ENCODE results near the gene NELFB.
A peak's percentile ranks its signal among the peaks of the same experiment; 100 is the strongest.

The NELFB gene

DNA sequence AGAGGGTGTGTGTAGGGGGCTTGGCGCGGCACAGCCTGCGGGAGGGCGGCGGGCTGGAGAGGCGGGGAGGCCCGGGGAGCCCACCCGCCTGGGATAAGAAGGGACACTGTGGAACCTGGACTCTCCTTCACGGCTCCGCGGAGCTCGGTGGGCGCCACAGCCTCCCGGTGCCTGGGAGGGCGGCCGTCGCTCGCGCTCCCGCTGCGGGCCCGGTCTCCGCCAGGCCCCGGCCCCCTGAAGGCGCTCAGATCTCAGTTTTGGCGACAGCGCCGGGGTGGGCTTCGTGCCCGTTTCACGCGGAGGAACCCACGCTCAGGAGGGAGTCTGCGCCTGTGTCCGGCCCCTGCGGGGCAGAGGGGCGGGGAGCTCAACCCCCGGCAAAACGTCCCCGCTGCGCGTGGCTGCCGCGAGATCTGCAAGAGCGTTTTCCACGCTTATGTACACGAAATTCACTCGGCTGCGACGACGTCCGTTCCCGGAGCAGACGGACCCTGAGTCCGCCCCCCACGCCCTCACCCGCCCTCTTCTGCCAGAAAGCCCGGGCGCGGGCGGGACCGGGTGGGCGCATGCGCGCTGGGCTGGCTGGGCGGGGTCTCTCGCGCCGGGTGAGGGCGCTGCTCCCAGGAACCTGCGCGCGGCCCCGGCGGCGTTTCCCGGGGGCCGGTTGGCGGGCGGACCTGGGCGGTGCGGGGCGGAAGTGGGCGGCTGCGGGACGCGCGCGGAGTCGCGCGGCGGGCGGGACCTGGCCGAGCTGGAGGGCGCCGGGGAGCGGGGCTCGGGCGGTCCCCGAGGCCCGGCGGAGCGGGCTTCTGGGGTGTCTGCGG is at the start of gene NELFB:
NELFB (plus strand) TSS at position 704 of the 824 bp plus-strand sequence.
- DNase-seq (ENCODE audit: low read depth in 3 of 3, low spot score in 1 of 3) = peak; percentile 90 to 99 (median 96)

DNA sequence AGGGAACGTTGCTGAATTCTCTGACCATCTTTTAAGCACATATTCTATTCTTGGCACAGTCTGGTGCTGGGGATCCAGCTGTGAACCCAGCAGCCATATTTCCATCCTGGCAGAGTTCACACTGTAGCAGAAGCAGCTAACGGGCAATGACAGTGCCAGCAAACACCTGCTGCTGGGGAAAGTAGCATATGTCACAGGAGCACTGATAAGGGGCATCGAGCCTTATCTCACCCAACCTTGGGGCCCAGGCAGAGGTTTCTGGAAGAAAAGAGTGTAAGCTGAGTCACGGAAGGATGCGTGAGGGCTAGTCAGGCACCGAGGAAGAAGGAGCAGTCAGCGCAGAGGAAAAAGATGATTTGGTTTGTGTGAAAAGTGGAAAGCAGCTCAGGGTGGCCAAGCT is 48.5 kb upstream of the NELFB start:
- DNase-seq (ENCODE audit: low read depth in 3 of 3, low spot score in 1 of 3) = no peak

- no peak for DNase-seq (ENCODE audit: low read depth in 3 of 3, low spot score in 1 of 3)
Measured at GRCh38 chr9:137211532-137211931, 43.6 kb upstream of the NELFB start.

DNA sequence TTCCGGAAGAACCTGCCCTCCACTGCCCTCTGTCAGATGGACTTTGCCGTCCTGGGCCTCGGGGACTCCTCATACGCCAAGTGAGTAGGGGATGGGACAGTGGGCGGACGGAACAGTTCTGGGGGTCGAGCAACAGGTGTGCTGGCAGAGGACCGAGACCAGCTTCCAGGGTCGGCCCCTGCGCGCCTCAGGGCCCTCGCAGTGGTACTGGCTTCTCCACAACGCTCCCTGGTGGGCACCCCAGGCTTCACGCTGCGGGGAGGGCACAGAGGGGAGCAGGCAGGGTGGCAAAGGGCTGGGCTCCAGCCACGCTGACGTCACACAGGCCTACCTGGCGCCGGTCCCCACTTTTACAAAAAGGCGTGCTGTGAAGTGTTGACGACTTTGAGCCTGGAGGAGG is 42.6 kb upstream of the NELFB start:
- DNase-seq (ENCODE audit: low read depth in 3 of 3, low spot score in 1 of 3) = no peak

GRCh38 chr9:137213160-137214060 is 41.7 kb upstream of the NELFB start:
- DNase-seq (ENCODE audit: low read depth in 3 of 3, low spot score in 1 of 3) = no peak

DNA sequence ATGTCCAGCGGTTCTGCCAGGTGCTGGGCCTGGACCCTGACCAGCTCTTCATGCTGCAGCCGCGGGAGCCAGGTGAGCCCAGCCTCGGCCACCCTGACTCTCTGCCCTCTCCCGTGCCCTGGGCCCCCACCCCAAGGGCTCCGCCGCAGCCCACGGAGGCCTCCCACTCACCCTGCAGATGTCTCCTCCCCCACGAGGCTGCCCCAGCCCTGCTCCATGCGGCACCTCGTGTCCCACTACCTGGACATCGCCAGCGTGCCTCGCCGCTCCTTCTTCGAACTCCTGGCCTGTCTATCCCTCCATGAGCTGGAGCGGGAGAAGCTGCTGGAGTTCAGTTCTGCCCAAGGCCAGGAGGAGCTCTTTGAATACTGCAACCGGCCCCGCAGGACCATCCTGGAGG is 40.5 kb upstream of the NELFB start:
- DNase-seq (ENCODE audit: low read depth in 3 of 3, low spot score in 1 of 3) = no peak

DNA sequence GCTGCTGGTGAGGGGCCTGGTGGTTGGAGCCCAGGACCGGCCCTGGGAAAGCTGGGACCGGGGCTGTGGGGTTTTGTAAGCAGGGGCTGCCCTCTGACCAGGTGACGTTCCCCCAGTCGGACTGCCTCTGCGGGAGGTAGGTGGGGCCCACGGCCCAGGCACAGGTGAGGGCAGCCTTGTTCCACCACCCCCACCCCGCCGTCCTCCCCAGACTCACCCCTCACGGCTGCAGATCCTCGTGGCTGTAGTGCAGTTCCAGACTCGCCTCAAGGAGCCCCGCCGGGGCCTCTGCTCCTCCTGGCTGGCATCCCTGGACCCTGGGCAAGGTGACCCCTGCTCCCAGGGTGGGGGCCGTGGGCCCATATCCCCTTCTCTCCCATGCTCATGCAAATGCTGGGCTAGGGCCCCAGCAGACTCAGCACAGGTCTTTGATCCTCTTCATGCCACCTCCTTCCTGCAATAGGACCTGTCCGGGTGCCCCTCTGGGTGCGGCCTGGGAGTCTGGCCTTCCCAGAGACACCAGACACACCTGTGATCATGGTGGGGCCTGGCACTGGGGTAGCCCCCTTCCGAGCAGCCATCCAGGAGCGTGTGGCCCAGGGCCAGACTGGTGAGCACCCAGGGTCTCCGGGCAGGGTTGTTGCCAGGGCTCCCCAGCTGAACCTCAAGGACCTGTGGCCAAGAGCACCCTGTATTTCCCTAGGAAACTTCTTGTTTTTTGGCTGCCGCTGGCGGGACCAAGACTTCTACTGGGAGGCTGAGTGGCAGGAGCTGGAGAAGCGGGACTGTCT is 39.7 kb upstream of the NELFB start:
- DNase-seq (ENCODE audit: low read depth in 3 of 3, low spot score in 1 of 3) = no peak

DNA sequence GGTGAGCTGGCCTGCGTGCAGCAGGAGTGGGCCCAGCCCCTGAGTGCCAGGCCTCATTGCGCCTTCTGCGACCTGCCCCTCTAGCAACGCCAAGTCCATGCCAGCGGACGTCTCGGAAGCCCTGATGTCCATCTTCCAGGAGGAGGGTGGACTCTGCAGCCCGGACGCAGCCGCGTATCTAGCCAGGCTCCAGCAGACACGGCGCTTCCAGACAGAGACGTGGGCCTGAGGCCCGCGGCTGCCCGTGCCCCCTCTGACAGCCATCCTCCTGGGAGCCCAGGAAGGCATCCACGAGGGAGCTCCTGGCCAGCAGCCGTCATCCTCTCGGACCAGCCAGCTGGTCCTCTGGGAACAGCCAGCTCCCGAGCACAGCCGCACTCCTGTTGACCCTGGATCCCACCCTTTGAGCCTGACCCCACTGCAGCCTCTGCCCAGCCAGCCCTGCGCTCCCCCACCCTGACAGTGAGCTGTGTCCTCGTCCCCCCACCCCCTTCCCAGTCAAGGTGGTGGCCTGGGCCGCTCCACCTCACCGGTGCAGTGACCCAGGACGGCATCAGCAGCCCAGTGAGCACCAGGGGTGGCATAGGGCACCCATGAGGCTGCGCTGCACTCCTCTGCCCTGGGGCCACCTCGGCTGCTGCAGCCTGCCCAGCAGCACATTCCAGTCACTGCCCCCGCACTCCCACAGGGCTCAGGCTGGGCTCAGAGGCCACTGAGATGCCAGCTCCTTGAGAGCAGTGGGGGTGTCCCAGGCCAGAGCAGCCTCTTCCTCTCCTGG is 38.8 kb upstream of the NELFB start:
- no peak for DNase-seq (ENCODE audit: low read depth in 3 of 3, low spot score in 1 of 3)

DNA sequence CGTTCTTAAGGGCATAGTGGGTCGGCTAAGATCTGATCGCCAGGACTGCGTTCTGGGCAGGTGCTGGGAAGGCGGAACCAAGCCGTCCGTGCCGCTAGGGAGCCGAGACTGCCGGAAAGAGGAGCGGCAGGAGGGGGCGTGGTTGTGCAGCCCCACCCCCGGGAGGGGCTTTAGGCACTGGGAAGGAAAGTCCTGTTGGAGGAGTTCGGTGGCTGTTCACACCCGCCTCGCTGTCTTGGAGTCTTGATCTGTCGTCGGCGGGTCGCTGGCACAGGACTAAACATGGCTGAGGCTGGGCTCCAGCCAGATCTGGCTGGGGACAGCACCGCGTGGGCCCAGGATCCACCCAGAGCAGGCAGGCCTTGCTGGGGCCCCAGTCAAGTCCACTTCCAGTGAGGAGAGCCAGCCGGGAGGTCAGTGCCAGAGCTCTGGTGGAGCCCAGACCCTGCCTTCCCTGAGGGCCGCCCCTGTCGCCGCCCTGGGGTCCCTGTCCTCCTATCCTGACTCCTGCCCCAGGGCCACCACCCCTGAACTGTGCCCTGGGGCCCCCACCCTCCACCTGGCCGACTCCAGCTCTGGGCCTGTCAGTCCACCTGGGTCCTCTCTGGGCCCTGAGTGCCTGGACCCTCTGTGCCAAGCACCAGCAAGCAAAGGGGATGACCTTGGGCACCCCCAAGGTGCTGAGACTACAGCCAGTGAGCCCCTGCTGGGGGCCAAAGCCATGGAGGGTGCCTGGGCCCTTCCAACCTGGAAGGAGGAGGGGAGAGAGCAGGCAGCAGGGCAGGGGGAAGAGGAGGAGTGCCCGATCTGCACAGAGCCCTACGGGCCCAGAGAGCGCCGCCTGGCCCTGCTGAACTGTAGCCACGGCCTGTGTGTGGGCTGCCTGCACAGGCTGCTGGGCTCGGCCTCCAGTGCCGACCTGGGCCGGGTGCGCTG is 37.6 kb upstream of the NELFB start:
- DNase-seq (ENCODE audit: low read depth in 3 of 3, low spot score in 1 of 3) = no peak

DNA sequence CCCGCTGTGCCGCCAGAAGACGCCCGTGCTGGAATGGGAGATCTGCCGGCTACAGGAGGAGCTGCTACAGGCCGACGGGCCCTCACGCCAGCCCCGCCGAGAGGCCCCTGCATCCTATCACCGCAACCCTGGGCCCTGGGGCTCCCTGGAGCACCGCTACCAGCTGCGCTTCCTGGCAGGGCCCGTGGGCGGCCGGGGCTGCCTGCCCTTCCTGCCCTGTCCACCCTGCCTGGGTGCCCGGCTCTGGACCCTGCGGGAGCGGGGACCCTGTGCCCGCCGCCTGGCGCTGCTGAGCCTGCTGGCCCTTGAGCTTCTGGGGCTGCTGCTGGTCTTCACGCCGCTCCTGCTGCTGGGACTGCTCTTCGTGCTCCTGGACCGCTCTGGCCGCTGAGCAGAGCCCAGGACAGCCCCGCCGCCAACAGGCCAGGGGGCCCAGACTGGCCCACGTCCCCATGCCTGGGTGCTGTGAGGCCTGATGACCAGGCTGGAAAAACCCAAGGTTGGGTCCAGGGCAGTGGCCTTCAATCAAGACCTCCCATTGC is 36.8 kb upstream of the NELFB start:
- DNase-seq (ENCODE audit: low read depth in 3 of 3, low spot score in 1 of 3) = no peak

- DNase-seq (ENCODE audit: low read depth in 3 of 3, low spot score in 1 of 3) = no peak
Measured at GRCh38 chr9:137218754-137219271, 36.3 kb upstream of the NELFB start.

DNA sequence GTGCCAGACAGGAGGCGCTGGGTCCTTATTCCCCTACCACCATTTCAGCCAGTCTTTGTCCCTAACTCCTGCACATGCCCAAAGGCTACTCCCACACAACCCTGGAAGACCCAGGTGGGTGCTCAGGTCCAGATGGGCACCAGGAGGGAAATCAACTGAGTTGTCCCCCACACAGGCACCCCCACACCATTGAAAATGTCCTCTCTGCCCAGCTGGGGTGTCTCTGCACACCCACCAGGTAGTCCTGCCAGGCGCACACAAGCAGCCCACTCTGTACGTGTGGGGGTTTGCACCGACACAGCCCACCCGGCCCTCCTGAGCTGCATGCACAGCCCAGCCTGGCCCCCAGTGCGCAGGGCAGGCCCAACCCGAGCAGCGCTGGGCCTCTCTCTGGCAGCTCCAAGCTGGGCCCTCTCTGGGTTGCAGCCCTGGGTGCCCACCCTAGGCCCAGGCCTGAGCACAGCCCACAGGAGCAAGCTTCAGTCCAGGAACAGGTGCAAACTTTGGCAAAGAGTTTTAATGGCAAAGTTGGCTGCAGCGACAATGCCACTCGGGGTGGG is 35.3 kb upstream of the NELFB start:
- no peak for DNase-seq (ENCODE audit: low read depth in 3 of 3, low spot score in 1 of 3)

DNA sequence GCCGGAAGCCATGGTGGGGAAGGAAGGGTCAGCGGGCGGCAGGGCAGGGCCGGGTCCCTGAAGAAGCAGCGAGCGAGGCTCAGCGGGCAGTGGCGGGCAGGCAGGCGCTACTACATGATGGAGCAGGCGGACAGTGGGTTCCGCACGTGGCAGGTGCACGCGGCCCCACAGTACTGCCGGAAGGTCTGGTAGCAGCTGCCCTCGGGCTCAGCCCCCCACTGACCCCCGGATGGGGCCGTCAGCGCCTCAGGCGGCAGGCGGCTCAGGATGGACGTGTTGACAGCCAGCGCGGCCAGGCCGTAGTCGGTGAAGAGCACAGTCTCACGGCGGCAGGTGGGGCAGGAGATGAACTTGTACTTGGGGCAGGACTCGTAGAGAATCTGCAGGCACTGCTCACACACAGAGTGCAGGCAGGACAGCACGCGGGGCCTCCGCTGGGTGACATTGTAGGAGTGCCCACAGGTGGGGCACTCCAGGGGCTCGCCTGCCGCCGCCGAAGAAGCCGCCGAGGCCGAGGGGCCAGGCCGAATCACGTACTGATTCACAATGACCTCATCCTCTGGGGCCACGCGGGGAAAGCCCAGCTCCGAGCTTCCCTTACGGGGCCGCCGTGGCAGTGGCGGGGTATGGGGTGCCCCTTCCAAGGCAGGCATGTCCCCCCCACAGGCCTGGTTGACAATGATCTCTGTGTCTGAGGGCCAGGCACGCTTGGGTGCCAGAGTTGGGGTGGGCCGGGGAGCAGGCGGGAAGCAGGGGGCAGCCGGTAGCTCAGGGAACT is 34.6 kb upstream of the NELFB start:
- DNase-seq (ENCODE audit: low read depth in 3 of 3, low spot score in 1 of 3) = no peak

- DNase-seq (ENCODE audit: low read depth in 3 of 3, low spot score in 1 of 3) = no peak
Measured at GRCh38 chr9:137221095-137221505, 34.0 kb upstream of the NELFB start.

DNA sequence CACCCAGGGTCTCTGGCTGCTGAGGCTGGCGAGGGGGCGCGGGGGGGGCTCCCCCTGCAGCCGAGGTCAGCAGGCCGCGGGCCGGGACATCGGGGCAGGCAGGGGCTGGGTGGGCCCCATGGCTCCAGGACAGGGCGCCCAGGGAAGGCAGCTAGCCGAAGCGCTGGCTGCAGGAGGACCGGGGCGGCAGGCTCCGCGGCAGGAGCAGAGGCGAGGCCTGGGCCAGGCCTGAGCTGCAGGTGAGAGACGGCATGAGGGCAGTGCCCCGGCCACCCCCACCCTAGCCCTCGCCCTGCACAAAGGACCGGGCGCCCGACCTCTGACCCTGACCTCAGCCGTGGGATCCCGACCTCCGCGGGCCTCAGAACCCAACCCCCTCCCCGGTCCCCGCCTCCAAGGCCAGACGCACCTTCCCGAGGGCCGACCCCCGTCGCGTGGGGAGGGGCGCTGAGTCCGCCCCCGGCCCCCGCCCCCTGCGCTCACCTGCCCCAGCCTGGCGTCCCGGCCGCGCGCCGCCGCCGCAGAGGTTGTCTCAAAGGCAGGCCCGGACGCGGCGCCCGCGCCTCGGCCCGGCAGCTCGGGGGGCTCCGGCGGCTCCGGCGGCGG is 33.5 kb upstream of the NELFB start:
- DNase-seq (ENCODE audit: low read depth in 3 of 3, low spot score in 1 of 3) = no peak

DNA sequence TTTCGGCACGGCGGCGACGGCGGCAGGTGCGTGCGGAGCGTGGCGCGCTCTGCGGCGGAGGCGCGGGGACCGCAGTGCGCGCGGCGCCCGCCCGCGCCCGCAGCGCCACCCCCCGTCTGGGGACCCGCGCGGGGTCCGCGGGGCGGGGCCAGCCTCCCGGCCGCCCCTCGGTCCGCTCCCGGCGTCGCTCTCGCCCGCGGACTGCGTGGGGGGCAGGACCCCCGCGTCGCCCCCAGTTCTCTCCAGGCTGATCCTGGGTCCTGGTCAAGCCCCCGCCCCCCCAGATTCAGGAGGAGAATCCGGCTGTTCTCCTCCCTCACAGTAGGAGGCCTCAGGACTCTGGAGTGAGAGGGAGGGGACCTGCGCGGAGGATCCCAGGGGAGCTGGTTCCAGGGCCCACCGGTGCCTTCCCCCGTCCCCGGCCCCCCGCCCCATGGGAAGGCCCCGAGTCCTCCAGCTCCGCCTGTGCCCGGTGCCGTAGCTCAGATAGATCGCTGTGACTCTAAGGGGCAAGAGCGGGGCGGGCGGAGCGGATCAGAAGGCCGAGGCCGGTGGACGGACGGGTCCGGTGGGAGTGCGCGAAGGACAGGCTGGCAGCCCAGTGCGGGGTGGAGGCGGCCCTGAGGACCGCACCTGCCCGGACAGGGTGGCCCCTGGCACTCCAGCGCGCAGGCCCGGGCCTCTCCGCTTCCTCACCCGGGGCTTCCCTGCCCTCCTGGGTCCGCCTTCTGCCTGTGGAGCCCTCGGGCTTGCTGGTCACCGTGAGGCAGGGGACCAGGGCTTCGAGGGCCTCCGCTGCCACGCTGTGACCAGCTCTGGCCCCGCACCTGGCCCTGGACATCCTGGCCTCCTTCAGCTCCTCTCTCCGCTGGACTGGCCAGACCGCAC is 32.7 kb upstream of the NELFB start, which contains the start of gene RNF208:
RNF208 (minus strand) TSS at position 51 of the 888 bp plus-strand sequence. CDS start 1,028 bp downstream, outside the sequence.
- no peak for DNase-seq (ENCODE audit: low read depth in 3 of 3, low spot score in 1 of 3)

Measured in stimulated activated CD4-positive, alpha-beta T cell treated with anti-CD3 and anti-CD28 coated beads, TNF-alpha, amount 100 ng/mL, for 1 hour (primary cell).